B cell (primary cell): Measurements from ENCODE around the gene CUTA. TPM values are rescaled to one million over a fixed set of nuclear protein-coding genes. Genes with fewer than 3 reads are reported as not detected.

Experiments used
- ATAC-seq: fragments of 200-7000 bp; cut with Tn5 transposase; one replicate; pipeline ENCODE4 v1.10.0; 2021; ENCODE audit warnings: low read depth, mild to moderate bottlenecking, moderate number of reproducible peaks, moderate library complexity
- CTCF ChIA-PET: fragments of 350-600 bp; sonication (Branson Sonifier 250); formaldehyde crosslinking; loops from one replicate; lab custom pipeline; 2021; ENCODE audit warnings: antibody characterized with exemption, inconsistent platforms; lab: Charles Lee
- POLR2A ChIA-PET: fragments of 350-600 bp; sonication (Branson Sonifier 250); formaldehyde crosslinking; loops from one replicate; lab custom pipeline; 2021; ENCODE audit warnings: antibody characterized with exemption; lab: Charles Lee
- DNase-seq: peaks from one replicate; pipeline ENCODE4 v3.0.0; 2013
- H2AFZ ChIP-seq: 2 replicates; pipeline ENCODE4 v1.6.1; 2012; ENCODE audit warnings: mild to moderate bottlenecking, low read depth, low read length; ENCODE audit not compliant: insufficient read depth, poor library complexity, severe bottlenecking
- H3K27ac ChIP-seq, 2 donors: 1 replicate in 1 of 2; 2 replicates in 1 of 2; pipeline ENCODE4 v1.5.1; 2012 to 2013; ENCODE audit warnings: low read length in 2 of 2, mild to moderate bottlenecking in 2 of 2, moderate library complexity in 1 of 2
- H3K27me3 ChIP-seq, 4 experiments: fragments of 200-600 bp in 1 of 4; sonication (generic) in 1 of 4; replicated peaks in 1 of 4; 1 replicate in 2 of 4; 2 replicates in 2 of 4; pipeline versions ENCODE4 v1.6.1 to v1.7.0; 2013 to 2016; ENCODE audit warnings: low read length in 3 of 4, mild to moderate bottlenecking in 2 of 4, mixed read lengths in 1 of 4, moderate library complexity in 1 of 4; ENCODE audit not compliant: insufficient read depth in 4 of 4, control insufficient read depth in 3 of 4; ENCODE audit errors: control extremely low read depth in 1 of 4
- H3K36me3 ChIP-seq, 2 experiments: replicated peaks in 1 of 2; 1 replicate in 1 of 2; 2 replicates in 1 of 2; pipeline versions ENCODE4 v1.6.1 to v1.7.1; 2013; ENCODE audit warnings: low read length in 1 of 2; ENCODE audit not compliant: insufficient read depth in 2 of 2, control insufficient read depth in 1 of 2; ENCODE audit errors: control extremely low read depth in 1 of 2, extremely low read depth in 1 of 2
- H3K4me1 ChIP-seq, 2 donors: fragments of 200-600 bp in 1 of 2; sonication (generic) in 1 of 2; 1 replicate in 1 of 2; 2 replicates in 1 of 2; pipeline versions ENCODE4 v1.5.1 to v1.6.1; 2013 to 2017; ENCODE audit warnings: low read length in 2 of 2; ENCODE audit not compliant: control insufficient read depth in 2 of 2, insufficient read depth in 2 of 2
- H3K4me2 ChIP-seq: replicated peaks from 2 replicates; pipeline ENCODE3; 2012; ENCODE audit warnings: mild to moderate bottlenecking, low read depth, low read length; ENCODE audit not compliant: poor library complexity, severe bottlenecking
- H3K4me3 ChIP-seq, 5 experiments: fragments of 200-600 bp in 1 of 5; sonication (generic) in 1 of 5; 1 replicate in 3 of 5; 2 replicates in 2 of 5; pipeline versions ENCODE4 v1.5.1 to v1.7.0; 2011 to 2016; ENCODE audit warnings: low read length in 4 of 5, mild to moderate bottlenecking in 4 of 5, low read depth in 2 of 5, control low read depth in 1 of 5, moderate library complexity in 1 of 5; ENCODE audit not compliant: insufficient read depth in 1 of 5; ENCODE audit errors: control extremely low read depth in 1 of 5, extremely low read depth in 1 of 5
- H3K79me2 ChIP-seq: fragments of 200-600 bp; sonication (generic); one replicate; pipeline ENCODE4 v1.6.0; 2016; ENCODE audit warnings: low read length; ENCODE audit not compliant: control insufficient read depth, insufficient read depth
- H3K9ac ChIP-seq: fragments of 200-600 bp; sonication (generic); 2 replicates; pipeline ENCODE4 v1.6.1; 2017; ENCODE audit warnings: mild to moderate bottlenecking, low read length, moderate library complexity
- H3K9me3 ChIP-seq, 3 donors: one replicate each; pipeline versions ENCODE4 v1.6.1 to v1.7.1; 2013; ENCODE audit warnings: low read length in 2 of 3; ENCODE audit not compliant: control insufficient read depth in 2 of 3, insufficient read depth in 1 of 3; ENCODE audit errors: control extremely low read depth in 1 of 3
- H4K20me1 ChIP-seq: 2 replicates; pipeline ENCODE4 v1.6.0; 2012; ENCODE audit warnings: mild to moderate bottlenecking, low read length; ENCODE audit not compliant: insufficient read depth, control insufficient read depth, poor library complexity, severe bottlenecking
- H3K27ac Mint-ChIP-seq: one replicate; pipeline ENCODE4 v1.8.0; 2021; ENCODE audit warnings: mixed read lengths
- H3K27me3 Mint-ChIP-seq: one replicate; pipeline ENCODE4 v1.8.0; 2021; ENCODE audit warnings: mixed read lengths
- H3K4me1 Mint-ChIP-seq: one replicate; pipeline ENCODE4 v1.8.0; 2021; ENCODE audit warnings: mixed read lengths
- H3K4me3 Mint-ChIP-seq: one replicate; pipeline ENCODE4 v1.8.0; 2021; ENCODE audit warnings: mixed read lengths
- H3K9me3 Mint-ChIP-seq: one replicate; pipeline ENCODE4 v1.8.0; 2022; ENCODE audit warnings: mixed read lengths; ENCODE audit not compliant: insufficient read depth
- CTCF ChIP-seq: fragments of 200-600 bp; IDR thresholded peaks from one replicate; pipeline ENCODE4 v1.8.0; 2022; ENCODE audit warnings: antibody characterized with exemption, mild to moderate bottlenecking
- EZH2 ChIP-seq: IDR thresholded peaks from 2 replicates; pipeline ENCODE4 v1.6.1; 2012; ENCODE audit warnings: borderline replicate concordance, low read depth, mild to moderate bottlenecking, moderate library complexity, low read length; ENCODE audit not compliant: insufficient read depth, poor library complexity, severe bottlenecking
- WGBS: methylation state at CpG from one replicate; pipeline ENCODE4 v1.1.5; 2013; ENCODE audit warnings: missing lambda C conversion rate; ENCODE audit not compliant: insufficient coverage; 5-methylcytosine and 5-hydroxymethylcytosine counted together
- intact Hi-C: fragments of 100-400 bp; cut with micrococcal nuclease; formaldehyde crosslinking; loops from one replicate; pipeline ENCODE4 v1.10.0; 2022
- polyA plus RNA-seq: library from polyadenylated mRNA; depleted of rRNA; stranded (reverse); fragments of >200 nt; gene quantifications from 2 replicates; pipeline ENCODE4 v1.2.3, GENCODE V29; 2012
- total RNA-seq, 2 donors: library from RNA; stranded (reverse); fragments of 120-200 nt in 1 of 2; gene quantifications; 1 replicate in 1 of 2; 2 replicates in 1 of 2; pipeline versions ENCODE4 v1.2.3 to v1.2.4, GENCODE V29; 2013 to 2022

Gene CUTA
- total and polyA plus RNA-seq, 2 donors (not counting 1 experiment from before 2014, with no cell fraction given), result 137 to 226 TPM

GRCh38 chr6:33419580-33420490, 1.9 kb upstream of the CUTA start, which contains the start of gene SYNGAP1:
Gene SYNGAP1 (plus strand): TSS chr6:33420065. CDS start chr6:33420265, 200 bp downstream.
- peak within 1 kb of the TSS; percentile 92 for H3K4me2 ChIP-seq
- ChIA-PET POLR2A (interaction anchor here (1.7 kb wide), 1 partner anchor 11 kb away, joined by 6 read pairs; no protein-coding TSS in a partner anchor), CTCF (interaction anchor here (0.6 to 1.9 kb wide), 5 partner anchors 29 to 1021 kb away, joined by 4 to 8 read pairs (median 5); partner anchors contain the start of genes B3GALT4, ZBTB22 and ZBTB9)
- intact Hi-C loops, result loop anchor here (2.0 kb wide), 2 partner anchors 151 to 369 kb away; partner anchors contain the start of gene LEMD2
- H3K79me2 ChIP-seq, result peaks cover 26% of the 10 kb centered on the region
- H3K27ac ChIP-seq, result no peak within 1 kb of the TSS
- Mint-ChIP-seq H3K4me3 (peak within 1 kb of the TSS; percentile 96), H3K27me3 (peaks cover 4% of the 10 kb centered on the region), H3K9me3 (no peaks in the 10 kb centered on the region), H3K27ac (peak within 1 kb of the TSS; percentile 97), H3K4me1 (peaks cover 55% of the 10 kb centered on the region)
- no peak for ATAC-seq
- H3K9me3 ChIP-seq, result no peaks in the 10 kb centered on the region
- H3K36me3 ChIP-seq, result peaks cover 0 to 16% of the 10 kb centered on the region in 2 experiments
- H3K27me3 ChIP-seq, result peaks cover 0 to 3% (median 0%) of the 10 kb centered on the region in 4 experiments
- DNase-seq, result no peak
- H3K4me1 ChIP-seq, result peaks cover 29 to 52% of the 10 kb centered on the region in 2 donors
- H3K9ac ChIP-seq, result no peak within 1 kb of the TSS
- no peak within 1 kb of the TSS for H3K4me3 ChIP-seq
- peak within 1 kb of the TSS; percentile 41 for H2AFZ ChIP-seq
- 12% methylated on average over 5 of the region's 22 CpGs for WGBS
- H4K20me1 ChIP-seq, result no peaks in the 10 kb centered on the region
- TF ChIP-seq EZH2 (no peak), CTCF (no peak)
